Bronchial epithelial cell (primary cell): ENCODE results near the gene SMIM23. TPM values are rescaled to one million over a fixed set of nuclear protein-coding genes. Genes with fewer than 3 reads are reported as not detected.

Experiments used
- DNase-seq: peaks from one replicate; pipeline ENCODE4 v3.0.0-alpha.2; 2010; ENCODE audit warnings: low read depth
- FAIRE-seq: peaks from 2 replicates; lab custom pipeline; 2011; peaks lifted over from hg19 to GRCh38; lab: Jason Lieb, UNC
- H3K27me3 ChIP-seq: 2 replicates; pipeline ENCODE4 v1.5.1; 2011; ENCODE audit warnings: low read length; ENCODE audit not compliant: control insufficient read depth, insufficient read depth
- H3K36me3 ChIP-seq: 2 replicates; pipeline ENCODE4 v1.5.1; 2011; ENCODE audit warnings: low read length; ENCODE audit not compliant: control insufficient read depth, insufficient read depth
- H3K4me3 ChIP-seq: 2 replicates; pipeline ENCODE4 v1.5.1; 2011; ENCODE audit warnings: mild to moderate bottlenecking, low read depth, low read length, control low read depth
- total RNA-seq: library from RNA; depleted of rRNA; stranded (reverse); fragments of >200 nt; gene quantifications from 2 replicates; pipeline ENCODE4 v1.2.1, GENCODE V29; 2014
- TF ChIP-seq, protein P1 (sequence below): IDR thresholded peaks from 2 replicates; pipeline ENCODE4 v1.5.1; 2011; ENCODE audit warnings: mild to moderate bottlenecking, moderate library complexity, low read length, control low read depth, inconsistent platforms; ENCODE audit not compliant: insufficient read depth, severe bottlenecking

SMIM23 gene
- total RNA-seq, 1 donor from 2014 or later = not detected

- no peaks in the 10 kb centered on the region for H3K36me3 ChIP-seq
- FAIRE-seq (no peak), DNase-seq (no peak)
- no peak overlapping the region for H3K4me3 ChIP-seq
- no peaks in the 10 kb centered on the region for H3K27me3 ChIP-seq
- TF ChIP-seq, protein P1, sequence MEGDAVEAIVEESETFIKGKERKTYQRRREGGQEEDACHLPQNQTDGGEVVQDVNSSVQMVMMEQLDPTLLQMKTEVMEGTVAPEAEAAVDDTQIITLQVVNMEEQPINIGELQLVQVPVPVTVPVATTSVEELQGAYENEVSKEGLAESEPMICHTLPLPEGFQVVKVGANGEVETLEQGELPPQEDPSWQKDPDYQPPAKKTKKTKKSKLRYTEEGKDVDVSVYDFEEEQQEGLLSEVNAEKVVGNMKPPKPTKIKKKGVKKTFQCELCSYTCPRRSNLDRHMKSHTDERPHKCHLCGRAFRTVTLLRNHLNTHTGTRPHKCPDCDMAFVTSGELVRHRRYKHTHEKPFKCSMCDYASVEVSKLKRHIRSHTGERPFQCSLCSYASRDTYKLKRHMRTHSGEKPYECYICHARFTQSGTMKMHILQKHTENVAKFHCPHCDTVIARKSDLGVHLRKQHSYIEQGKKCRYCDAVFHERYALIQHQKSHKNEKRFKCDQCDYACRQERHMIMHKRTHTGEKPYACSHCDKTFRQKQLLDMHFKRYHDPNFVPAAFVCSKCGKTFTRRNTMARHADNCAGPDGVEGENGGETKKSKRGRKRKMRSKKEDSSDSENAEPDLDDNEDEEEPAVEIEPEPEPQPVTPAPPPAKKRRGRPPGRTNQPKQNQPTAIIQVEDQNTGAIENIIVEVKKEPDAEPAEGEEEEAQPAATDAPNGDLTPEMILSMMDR = no peak
Measured at GRCh38 chr5:171826132-171826531, 40.5 kb downstream of the SMIM23 start.

- Histone ChIP-seq H3K36me3 (no peaks in the 10 kb centered on the region), H3K27me3 (no peaks in the 10 kb centered on the region), H3K4me3 (no peak overlapping the region)
- DNase-seq (no peak), FAIRE-seq (no peak)
- TF ChIP-seq, protein P1 = no peak
Measured at GRCh38 chr5:171827162-171827561, 41.5 kb downstream of the SMIM23 start.

DNA sequence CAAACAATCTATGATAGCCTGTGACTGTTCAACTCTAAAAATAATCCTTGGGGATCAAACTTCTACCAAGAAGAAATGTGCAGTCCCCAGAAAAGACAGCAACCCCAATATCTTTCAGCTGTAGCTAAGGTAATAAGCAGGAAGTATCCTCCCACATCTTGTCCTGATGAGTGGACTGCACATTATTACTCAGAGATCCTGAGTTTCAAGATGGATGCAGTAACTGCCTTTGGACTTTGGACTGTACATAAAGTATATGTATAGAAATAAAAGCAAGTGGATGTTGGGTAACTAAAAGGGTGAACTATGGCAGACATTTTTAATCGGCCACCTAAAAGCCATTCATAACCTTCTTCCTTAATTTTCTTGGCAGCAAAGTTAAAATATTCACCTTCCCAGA, 45.1 kb downstream of the SMIM23 start:
- no peaks in the 10 kb centered on the region for H3K36me3 ChIP-seq
- H3K4me3 ChIP-seq = no peak overlapping the region
- no peaks in the 10 kb centered on the region for H3K27me3 ChIP-seq
- TF ChIP-seq, protein P1 = no peak
- DNase-seq (peak; percentile 31), FAIRE-seq (no peak)

GRCh38 chr5:171832775-171833174, 47.2 kb downstream of the SMIM23 start:
- DNase-seq (no peak), FAIRE-seq (peak; percentile 32)
- Histone ChIP-seq H3K4me3 (no peak overlapping the region), H3K36me3 (no peaks in the 10 kb centered on the region), H3K27me3 (no peaks in the 10 kb centered on the region)
- TF ChIP-seq, protein P1 = no peak

GRCh38 chr5:171834461-171834860, 48.8 kb downstream of the SMIM23 start:
- no peak for FAIRE-seq

More at GRCh38 chr5:171834461-171834860, 48.8 kb downstream of the SMIM23 start:
- H3K36me3 ChIP-seq = no peaks in the 10 kb centered on the region
- TF ChIP-seq, protein P1 = no peak
- H3K4me3 ChIP-seq = no peak overlapping the region
- H3K27me3 ChIP-seq = no peaks in the 10 kb centered on the region
- DNase-seq = no peak
